NCI-H82 treated with DMSO at 0.1 percent for 48 hours (cell line): ENCODE data around the gene RAX2.
"Not testable (repeated sequence)": the region's sequence is repeated elsewhere in the genome, so short reads cannot be mapped to it uniquely, and the experiment has no call there.

Experiments used
- DNase-seq: peaks from one replicate; lab custom pipeline; 2025; ENCODE audit not compliant: unreplicated experiment; lab: John Stamatoyannopoulos, UW

The RAX2 gene

DNA sequence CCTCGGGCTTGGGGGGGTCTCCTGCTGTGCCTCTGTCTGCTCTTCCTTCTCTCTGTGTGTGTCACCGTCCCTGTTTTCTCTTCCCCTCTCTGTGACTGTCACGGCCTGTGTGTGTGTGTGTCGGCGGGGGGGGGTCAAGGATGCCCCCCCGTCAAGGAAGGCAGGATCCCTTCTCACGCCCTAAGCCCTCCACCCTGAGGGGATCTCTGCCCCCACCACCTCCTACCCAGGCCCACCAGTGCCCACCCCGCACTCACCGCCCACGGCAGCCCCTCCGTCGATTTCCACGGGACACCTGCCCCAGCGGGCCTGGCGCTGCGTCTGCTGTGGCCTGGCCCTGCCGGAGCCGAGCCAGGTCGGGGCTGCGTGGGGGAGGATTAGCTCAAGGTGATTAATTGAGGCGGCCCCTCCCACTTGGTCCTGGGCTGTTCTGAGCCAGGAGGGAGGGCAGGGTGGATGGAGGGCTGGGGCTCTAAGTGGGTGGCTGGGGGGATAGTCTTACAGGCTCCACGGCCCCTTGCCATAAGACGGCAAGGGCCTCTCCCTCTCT, at the start of gene RAX2:
Gene RAX2, minus strand, starts transcription at position 323 of the 550 bp plus-strand sequence. CDS start 486 bp downstream, outside the sequence.
- DNase-seq, result no peak

DNA sequence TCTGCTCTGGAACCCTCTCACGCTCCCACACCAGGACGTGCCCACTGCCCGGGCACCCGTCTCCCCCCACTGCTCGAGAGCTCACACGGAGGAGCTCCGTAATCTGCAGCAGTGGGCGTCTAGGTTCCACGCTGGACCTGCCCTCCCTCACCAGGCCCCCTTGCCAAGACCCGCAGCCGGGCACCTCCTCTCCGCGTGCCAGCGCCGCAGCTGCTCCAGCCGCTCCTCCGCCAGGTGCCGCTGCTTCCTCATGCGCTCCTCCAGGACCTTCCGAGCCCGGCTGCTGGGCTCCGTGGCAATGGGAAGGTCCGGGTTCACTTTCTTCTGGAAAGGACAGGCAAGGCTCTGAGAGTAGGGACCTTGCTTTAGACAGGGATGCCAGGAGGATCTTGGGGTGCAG, 49.1 kb upstream of the RAX2 start:
- no peak for DNase-seq

DNA sequence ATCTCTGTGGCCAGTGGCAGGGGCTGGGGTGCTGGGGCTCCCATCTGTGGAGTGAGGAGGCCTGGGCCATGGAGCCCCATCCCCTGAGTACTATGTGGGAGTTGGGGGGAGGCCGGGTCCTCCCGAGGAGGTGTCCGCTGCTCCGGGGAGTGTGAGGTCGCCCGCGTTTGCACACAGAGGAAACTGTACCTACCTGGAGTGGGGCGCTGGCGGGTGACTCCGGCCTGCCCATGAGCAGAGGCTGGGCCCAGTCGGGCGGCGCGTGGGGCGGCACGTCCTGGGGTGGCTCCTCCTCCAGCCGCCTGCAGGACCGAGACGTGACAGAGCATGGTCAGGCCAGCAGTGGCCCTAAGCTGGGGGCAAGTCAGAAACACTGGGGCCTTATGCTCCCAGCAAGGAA, 48.0 kb upstream of the RAX2 start:
- no peak for DNase-seq

DNA sequence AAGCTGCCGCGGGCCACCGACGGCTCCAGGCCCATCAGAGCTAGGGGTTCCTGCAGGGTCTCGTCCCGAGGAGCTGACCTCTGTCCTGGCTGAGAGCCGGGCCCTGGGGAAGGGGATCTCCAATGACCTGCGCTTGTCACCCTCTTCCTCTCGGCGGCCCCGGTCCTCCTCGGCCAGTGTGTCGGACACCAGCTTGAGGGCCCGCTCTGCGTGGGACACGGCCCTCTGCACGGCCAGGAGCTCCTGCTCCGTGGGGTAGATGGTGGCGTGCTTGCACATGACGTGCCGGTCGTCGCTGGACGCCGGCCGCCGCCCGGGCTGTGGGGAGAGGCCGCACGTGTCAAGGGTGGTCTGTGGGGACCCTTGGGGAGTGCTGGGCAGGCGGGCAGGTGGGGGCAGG, 46.9 kb upstream of the RAX2 start:
- no peak for DNase-seq

DNA sequence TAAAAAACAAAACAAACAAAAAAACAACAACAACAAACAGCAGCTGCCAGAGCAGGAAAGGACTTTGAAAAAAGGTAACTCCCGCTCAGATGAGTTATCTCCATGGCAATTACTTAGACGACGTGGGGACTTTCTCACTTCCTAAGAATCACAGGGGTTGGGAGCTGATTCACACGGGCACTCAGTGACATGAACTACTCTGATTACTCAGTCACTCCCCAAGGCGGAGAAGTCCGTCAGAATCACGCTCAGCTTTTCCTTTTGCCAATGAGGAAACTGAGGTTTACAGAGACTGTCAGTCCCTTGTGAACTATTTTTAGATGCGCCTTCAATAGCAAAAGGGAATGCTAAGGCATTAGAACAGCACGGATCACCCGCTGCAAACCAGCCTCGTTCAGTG, 46.4 kb upstream of the RAX2 start:
- DNase-seq, result no peak

DNA sequence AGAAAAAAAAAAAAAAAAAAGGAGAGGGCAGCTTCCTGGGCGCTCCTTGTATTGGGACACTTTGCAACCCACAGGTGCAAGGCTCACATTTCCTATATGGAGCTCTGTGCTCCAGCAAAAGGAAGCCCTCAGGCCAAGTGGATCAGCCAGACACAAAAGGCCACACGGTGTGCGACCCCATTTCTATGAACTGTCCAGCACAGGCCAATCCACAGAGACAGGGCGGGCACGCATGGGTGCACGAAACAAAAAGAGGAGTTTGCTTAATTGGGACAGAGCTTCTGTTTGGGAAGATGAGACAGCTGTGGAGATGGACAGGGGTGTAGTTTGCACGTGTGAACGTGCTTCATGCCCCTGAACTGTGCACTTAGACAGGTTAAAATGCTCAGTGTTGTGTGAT, 45.7 kb upstream of the RAX2 start:
- no peak for DNase-seq

DNA sequence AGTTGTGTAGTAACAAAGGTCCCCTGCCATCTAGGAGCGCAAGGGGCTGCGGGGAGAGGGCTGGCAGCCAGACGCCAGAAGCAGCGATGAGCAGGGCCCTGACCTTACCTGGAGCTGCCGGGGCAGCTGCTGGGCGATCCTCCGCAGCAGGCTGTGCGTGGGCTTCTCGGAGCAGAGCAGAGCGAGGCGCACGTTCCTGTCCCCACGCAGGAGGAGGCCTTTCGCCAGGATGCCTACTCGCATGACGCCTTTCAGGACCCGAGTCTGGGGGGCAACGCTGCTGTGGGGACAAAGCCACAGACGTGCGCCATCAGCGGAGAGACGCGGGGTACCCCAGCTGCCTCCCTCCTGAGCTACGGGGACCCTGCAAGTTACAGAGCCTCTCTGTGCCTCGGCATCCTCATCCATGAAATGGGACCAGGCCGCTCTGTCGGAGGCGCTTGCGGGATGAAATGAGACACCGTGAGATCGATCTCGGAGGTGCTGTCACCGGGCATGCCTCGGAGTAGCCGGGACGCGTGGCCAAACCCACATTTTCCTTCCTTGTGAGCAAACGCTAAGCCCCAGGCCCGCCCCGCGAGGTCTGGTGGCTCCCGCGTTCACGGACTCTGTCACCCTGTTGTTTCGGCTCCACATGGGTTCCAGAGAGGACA, 44.7 kb upstream of the RAX2 start:
- no peak for DNase-seq

DNA sequence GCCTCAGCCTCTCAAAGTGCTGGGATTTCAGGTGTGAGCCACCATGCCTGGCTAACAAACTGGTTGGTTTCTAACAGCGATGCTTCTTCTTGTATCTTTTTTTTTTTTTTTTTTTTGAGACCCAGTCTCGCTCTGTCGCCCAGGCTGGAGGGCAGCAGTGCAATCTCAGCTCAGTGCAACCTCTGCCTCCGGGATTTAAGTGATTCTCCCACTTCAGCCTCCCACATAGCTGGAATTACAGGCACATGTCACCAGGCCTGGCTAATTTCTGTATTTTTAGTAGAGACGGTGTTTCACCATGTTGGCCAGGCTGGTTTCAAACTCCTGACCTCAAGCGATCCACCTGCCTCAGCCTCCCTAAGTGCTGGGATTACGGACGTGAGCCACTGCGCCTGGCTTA, 44.1 kb upstream of the RAX2 start:
- DNase-seq, result not testable (repeated sequence)

DNA sequence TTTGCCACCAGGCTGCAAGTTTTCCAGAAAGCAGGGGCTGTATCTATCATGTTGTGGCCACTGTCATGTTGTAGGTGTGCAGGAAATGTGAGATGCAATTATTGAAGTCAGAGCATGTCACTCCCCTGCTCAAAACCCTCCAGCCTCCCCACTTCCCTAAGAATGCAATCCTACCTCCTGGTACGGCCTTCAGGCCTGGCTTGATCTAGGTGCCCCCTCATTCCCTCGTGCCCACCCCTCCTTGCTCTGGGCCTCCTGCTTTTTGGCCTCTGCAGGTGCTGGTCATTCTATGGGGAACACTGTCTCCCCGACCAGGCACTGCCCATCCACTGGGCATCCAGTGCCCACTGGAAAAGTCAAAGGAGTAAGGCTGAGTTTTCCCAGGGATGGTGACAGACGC, 42.6 kb upstream of the RAX2 start:
- DNase-seq, result no peak

DNA sequence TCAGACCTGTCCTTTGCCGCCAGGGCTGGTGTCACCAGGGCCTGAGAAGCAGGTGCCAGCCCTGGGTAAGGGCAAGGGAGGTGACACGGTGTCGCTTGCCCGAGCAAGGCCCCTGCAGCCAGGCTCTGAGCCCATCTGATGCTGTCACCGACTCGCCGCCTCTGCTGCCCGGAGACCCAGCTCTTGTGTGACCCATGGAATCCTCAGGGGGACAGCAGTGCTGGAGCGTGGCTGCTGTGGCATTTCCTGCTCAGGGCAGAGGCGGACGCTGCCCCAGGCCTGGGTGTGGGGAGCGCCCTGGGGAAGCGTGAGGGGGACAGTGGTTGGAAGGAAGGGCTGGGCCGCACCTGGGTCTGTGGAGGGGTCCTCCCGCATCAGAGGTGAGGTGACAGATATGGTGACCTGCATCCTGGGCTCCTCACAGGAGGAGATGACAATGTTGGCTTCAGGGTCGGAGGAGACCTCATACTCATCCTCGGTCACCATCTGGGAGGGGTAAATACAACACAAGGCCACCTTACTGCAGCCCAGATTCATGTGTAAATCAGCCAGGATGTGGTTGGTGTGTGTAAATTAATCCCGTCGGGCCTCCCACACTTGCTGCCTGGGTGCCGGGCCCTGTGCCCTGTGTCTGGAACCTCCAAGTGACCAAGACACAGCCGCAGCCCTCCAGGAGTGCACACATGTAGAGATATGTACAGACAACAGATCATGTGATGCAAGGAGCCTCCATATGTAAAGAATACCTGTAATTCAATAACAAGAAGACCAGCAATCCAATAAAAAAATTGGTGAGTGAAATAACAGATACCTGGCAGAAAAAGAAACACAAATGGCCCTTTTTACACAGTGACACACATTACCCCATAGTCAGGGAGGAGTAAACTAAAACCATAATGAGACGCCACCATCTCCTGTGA, 41.7 kb upstream of the RAX2 start:
- no peak for DNase-seq

DNA sequence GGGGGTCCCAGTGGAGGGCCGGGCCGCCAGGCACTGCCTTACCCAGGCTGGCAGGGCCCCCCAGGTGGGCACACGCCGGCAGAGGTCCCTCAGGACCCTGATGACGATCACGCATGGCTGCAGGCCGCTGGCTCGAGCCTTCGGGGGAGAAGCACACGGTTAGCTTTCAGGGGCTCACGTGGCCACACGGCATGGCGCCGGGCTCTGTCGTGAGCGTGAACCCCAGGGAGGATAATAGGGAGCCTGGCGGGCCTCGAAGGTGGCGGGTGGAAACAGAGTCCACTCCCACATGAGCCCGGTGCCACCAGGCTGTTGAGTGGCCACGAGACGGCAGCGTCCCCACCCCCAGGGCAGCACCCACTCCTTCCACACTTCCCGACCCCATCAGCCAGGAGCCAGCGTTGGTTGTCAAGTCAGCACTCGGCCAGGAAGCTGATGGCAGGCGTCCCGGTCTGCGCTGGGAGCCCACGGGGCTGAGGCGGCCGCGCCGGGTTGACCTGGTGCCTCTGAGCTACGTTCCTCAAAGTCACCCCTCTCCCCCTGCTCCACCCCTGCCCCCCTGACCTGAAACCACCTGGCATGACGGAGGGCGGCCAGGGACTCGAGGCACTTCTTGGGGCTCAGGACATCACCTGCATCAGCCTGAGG, 38.8 kb upstream of the RAX2 start:
- DNase-seq, result no peak

DNA sequence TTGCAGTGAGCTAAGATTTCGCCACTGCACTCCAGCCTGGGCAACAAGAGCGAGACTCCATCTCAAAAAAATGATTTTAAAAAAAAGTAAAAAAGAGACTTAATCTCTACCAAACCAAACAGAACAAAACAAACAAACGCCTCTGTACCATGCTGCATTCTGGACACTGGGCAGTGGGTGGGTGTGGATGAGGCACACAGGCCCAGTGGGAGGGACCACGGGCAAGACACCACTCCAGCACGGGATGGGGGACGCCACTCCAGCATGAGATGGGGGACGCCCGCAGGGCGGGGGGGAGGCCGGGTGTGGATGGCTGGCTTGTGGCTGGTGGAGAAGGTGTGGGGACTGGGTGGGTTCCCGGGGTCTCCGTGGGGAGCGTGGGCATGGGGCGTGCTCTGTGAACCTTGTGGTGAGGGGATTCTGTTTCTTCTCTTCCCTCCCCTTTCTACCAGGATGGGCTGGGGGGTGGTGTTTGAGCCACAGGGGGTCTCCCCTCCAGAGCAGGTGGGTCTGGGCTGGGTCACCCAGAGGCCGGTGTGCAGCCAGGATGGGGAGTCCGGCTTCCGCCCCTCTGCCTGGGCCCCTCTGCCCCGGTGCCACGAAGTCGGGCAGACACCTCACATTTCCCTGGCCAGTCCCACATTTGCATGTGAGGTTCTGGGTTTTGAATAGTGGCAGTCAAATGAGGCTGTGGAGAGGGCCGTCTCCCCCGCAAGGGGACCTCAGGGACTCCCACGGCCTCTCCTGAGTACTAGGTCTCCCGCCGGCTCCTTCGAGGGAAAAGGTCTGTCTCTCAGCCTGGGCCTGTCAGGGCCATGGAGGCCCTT, 38.1 kb upstream of the RAX2 start:
- no peak for DNase-seq

DNA sequence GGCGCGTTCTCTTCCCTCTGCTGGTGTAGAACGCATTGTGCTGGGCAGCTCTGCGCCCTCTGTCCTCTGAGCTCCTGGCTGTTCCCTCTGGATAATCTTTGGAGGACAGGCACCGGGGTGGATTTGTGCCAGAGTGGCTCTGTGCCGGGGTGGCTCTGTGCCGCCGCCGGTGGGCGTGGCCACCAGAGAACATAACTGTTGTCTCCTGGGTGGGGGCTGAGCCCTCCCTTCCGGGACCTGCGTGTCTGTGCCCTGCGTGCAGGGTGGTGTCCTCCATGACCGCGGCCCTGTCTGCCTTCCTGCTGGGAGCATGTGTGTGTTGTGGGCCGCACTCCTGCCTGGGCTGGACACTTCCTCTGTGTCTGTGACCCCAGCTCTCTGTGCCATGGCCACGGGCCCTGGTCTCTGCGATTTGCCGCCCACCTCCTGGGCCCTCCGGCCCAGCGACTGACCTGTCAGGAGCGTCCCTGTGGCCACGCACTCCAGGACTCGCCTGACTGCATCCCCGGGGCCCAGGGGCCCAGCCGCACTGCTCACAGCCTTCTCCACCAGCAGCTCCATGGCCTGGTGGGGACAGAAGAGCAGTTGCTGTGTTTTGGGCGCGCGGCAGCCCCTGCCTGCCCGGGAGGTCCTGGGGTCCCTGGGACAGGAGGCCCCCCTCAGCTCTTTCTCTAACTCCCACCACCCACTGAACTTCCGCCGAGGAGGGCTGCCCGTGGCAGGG, 36.6 kb upstream of the RAX2 start:
- DNase-seq, result no peak

DNA sequence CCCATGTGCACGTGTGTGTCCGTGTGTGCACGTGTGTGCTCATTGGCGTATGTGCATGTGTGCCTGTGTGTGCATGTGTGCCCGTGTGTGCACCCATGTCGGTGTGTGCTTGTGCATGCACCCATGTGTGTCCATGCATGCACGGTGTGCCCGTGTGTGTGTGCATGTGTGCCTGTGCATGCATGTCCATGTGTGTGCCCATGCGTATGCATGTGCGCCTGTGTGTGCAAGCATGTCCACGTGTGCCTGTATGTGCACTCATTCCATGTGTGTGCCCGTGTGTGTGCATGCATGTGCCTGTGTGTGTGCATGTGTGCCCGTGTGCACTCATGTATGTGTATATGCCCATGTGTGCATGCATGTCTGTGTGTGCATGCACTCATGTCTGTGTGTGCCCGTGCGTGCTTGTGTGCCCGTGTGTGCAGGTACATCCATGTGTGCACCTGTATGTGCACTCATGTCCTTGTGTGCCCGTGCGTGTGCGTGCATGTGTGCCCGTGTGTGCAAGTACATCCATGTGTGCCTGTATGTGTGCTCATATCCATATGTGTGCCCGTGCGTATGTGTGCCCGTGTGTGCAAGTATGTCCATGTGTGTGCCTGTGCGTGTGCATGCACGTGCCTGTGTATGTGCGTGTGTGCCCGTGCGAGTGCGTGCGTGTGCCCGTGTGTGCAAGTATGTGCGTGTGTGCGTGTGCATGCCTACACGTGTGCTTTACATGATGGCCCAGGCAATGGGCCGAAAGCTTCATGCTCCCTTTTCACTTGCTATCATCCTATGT, 35.7 kb upstream of the RAX2 start:
- DNase-seq, result no peak

DNA sequence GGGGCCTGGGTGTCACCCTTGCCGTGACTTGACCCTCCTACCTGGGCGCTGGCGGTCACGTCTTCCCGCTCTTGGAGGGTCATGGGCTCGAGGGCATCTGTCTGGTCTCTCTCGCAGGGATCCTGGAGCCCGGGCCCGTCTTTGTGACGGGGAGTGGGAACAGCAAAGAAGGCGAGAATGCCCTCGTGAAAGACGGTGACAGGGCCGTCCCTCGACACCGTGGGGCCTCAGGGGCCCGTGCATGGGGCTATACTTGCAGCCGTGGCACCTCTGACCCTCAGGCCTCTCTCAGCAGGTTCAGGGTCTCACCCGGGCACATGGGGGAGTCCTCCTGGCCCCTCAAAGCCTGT, 35.1 kb upstream of the RAX2 start:
- no peak for DNase-seq

DNA sequence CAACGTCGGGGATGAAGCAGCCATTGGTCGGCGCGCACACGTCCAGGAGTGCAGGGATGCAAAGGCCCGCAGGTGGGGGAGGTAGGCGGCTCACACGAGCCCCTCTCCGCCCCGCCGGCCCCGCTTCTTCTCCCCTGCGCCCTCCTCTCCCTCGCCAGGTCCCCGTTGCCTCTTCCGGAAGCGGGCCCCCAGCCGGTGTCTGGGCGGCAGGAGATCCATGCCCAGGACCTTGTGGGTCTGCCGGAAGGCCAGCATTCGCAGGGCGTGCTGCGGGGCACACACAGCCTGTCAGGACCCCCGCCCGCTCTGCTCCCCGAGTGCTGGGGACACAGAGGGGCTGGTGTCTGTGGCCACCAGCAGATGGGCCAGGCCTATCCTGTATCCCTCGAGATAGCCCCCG, 33.8 kb upstream of the RAX2 start:
- DNase-seq, result no peak

DNA sequence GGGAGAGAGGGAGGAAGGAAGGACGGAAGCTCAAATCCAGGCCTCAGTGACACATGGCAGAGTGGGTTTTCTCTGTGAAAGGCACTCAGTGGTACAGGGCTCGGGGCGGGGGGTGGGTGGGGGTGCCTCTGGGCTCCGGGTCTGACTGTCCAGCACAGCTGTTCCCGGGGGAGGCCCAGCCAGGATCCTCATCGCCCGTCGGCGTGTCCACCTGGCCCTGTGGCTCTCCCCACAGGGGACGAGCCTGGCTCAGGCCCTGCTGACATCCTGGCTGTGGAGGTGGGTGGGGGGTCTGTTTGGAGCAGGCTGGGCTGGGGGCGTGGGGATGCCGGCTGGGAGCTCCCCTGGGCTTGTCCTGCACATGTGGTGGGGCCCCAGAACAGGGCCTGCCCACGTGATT, 32.4 kb upstream of the RAX2 start:
- no peak for DNase-seq

DNA sequence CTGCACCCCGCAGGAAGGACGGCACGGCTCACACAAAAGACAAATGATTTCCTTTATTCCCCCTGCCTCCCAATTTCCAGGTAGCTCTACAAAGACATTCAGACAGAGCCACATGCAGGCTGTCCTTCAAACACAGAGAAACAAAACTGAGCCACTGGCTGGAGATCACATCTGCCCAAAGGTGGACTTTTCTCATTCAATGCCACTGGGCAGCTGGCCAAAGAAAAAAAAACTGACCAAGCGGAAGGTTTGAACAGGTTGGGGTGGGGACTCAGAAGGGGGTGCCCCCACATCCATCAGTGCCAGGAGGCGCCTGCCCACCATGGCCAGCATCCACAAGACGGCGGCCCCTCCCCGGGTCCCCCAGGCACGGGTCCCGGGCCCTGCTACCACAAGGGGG, 32.0 kb upstream of the RAX2 start:
- no peak for DNase-seq

DNA sequence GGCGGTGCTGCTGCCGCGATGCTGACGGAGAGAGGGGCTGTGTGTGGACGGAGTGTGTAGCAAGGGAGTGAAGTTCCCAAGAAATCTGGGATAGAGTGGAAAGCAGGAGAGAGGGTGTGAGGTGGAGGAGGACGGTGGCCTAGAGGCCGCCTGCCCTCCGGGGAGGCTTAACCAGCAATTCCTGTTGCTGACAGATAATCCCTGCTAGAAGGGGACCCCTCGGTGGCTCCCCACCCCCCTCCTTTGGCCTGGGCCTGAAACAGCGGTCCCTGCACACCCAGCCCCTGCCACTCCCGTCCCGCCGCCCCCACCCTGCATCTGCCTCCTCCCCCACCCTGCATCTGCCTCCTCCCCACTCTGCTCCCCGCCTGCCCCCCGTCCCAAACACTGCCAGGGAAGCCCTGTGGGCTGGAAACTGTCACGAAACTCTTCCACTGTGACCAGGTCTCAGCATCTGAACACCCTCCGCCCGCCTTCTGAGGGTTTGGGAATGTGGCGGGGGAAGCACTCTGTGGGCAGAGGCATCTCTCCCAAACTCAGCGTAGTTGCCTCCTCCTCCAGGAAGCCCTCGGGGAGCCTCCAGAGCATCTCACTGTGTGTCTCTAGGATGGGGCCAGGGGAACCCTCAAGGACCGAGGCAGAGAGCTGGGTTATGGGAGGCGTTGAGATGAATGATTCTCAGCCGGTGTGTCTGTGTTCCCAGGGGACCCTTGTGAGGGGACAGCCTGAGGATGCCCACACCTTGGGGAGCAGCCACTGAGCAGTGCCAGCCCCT, 31.3 kb upstream of the RAX2 start:
- DNase-seq, result no peak
